HG03571 (cell line): ENCODE measurements around the gene ALOX12.
"Not testable (repeated sequence)": the region's sequence is repeated elsewhere in the genome, so short reads cannot be mapped to it uniquely, and the experiment has no call there.

Experiments
- ATAC-seq: cut with Tn5 transposase; IDR thresholded peaks from one replicate; pipeline ENCODE4 v1.9.1; 2021; ENCODE audit not compliant: unreplicated experiment

Gene ALOX12, protein sequence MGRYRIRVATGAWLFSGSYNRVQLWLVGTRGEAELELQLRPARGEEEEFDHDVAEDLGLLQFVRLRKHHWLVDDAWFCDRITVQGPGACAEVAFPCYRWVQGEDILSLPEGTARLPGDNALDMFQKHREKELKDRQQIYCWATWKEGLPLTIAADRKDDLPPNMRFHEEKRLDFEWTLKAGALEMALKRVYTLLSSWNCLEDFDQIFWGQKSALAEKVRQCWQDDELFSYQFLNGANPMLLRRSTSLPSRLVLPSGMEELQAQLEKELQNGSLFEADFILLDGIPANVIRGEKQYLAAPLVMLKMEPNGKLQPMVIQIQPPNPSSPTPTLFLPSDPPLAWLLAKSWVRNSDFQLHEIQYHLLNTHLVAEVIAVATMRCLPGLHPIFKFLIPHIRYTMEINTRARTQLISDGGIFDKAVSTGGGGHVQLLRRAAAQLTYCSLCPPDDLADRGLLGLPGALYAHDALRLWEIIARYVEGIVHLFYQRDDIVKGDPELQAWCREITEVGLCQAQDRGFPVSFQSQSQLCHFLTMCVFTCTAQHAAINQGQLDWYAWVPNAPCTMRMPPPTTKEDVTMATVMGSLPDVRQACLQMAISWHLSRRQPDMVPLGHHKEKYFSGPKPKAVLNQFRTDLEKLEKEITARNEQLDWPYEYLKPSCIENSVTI

GRCh38 chr17:6995500-6996255 is at the start of gene ALOX12:
Gene ALOX12, plus strand, starts transcription at chr17:6996049. Its CDS starts 69 bp downstream, at chr17:6996118.
- ATAC-seq: no peak

- ATAC-seq: no peak
Observed at GRCh38 chr17:6947745-6948144, 48.1 kb upstream of the ALOX12 start.

DNA sequence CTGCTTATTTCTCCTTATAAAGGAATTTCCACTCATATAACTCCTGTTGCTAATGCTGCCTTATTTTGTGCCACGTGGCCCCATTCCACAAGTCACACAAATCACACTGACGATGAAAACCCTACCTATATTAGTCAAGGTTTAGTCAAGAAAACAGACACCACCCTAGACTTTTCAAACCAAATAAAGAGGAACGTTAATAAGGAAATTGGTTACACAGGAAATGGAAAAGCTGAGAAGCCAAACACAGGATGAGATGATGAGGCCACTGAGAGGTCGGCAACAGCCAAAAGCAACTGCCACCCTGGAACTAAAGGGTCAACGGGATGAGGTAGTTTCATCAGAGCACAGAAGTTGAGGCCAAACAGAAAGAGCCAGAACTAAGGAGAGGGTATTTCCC is 47.3 kb upstream of the ALOX12 start:
- no peak for ATAC-seq

DNA sequence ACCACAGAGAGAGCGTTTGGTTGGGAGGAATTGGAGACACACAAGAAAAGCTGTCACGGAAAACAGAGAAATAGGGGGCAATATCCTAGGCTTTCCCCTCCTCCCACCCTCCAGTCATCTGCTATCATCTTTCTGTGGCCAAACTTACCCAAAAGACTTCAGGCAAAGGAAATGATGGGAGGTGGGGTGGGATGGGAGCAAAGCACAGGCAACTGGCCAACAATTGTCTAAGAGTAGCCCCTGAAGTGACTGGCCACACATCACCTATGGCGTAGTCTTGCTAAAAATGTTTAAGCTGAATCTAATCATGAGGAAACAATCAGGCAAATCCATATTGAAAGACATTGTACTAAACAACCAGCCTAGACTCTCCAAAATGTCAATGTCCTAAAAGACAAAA is 46.9 kb upstream of the ALOX12 start:
- no peak for ATAC-seq

GRCh38 chr17:6950938-6951337 is 44.9 kb upstream of the ALOX12 start:
- ATAC-seq: not testable (repeated sequence)

- ATAC-seq: no peak
Observed at GRCh38 chr17:6953689-6954088, 42.2 kb upstream of the ALOX12 start.

GRCh38 chr17:6959700-6960099 is 36.1 kb upstream of the ALOX12 start:
- ATAC-seq: no peak

GRCh38 chr17:6969323-6969726 is 26.5 kb upstream of the ALOX12 start:
- no peak for ATAC-seq

DNA sequence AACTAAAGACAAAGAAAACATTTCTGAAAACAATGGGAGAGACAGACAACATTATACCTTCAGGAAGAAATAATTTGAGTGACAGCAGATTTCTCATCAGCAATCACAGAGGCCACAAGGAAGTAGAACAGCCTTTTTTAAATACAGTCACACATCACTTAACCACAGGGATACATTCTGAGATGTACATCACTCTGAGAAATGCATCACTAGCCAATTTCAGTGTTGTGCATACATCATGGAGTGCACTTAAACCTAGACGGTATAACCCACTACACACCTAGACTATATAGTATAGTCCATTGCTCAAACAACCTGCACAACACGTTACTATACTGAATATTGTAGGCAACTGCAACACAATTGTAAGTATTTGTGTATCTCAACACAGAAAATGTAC is 24.9 kb upstream of the ALOX12 start:
- no peak for ATAC-seq

- ATAC-seq: not testable (repeated sequence)
Observed at GRCh38 chr17:6979440-6979839, 16.4 kb upstream of the ALOX12 start.

- ATAC-seq: no peak
Observed at GRCh38 chr17:6981426-6981825, 14.4 kb upstream of the ALOX12 start.

DNA sequence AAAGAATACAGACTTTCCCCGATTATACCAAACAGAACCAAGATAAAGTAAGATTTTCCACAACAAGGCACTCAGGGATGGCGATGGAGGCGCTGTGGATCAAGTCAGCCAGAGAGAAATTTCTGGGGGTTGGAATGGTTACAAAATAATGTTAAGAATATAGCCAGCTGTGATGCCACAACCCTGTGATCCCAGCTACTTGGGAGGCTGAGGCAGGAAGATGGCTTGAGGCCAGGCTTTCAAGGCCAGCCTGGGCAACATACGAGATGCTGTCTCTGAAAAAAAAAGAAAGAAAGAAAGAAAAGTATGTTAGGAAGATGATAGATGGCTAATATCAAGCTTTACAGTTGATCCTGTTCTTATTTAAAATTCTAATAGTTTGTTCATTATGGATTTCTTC is 10.6 kb upstream of the ALOX12 start:
- no peak for ATAC-seq

DNA sequence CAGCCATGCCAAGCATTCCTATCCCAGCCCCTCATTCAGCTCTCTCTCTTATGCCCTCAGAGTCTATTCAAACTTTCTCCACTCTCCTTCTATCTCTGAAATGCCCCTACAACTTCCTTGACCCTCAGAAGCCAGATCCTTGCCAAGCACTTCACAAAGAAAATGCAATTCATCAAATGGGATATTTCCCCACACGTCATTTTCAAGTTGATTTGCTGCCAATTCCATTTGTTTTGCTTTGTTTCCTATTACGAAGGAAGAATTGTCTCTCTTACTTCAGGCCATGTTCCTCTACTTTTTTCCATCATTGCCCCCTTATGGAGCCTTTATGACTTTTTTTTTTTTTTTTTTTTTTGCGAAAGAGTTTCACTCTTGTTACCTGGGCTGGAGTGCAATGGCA is 9.2 kb upstream of the ALOX12 start:
- no peak for ATAC-seq

- no peak for ATAC-seq
Observed at GRCh38 chr17:6989779-6990178, 6.1 kb upstream of the ALOX12 start.

GRCh38 chr17:6993613-6994056 is 2.2 kb upstream of the ALOX12 start:
- ATAC-seq: not testable (repeated sequence)

DNA sequence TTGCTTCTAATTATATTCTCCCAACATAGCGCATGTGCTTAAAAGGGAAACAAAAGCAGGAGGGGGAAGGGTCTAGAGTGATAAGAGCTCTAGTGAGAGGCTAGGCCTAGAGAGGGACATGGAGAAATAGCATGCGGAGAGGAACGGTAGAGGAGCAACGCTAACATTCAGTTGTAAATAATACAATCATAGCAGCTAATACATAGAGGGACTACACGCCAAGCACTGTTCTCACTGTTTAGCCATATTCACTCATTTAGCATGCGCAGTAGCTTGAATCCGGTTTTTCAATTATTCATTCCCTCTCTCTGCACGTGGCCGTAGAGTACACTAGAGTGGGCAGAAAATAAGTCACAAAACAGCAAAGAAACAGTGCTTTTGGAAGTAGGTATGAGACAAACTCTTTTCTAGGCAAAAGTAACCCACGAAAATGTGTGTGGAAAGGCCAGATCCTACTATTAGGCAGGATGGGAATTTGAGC is 1.7 kb upstream of the ALOX12 start:
- ATAC-seq: no peak

DNA sequence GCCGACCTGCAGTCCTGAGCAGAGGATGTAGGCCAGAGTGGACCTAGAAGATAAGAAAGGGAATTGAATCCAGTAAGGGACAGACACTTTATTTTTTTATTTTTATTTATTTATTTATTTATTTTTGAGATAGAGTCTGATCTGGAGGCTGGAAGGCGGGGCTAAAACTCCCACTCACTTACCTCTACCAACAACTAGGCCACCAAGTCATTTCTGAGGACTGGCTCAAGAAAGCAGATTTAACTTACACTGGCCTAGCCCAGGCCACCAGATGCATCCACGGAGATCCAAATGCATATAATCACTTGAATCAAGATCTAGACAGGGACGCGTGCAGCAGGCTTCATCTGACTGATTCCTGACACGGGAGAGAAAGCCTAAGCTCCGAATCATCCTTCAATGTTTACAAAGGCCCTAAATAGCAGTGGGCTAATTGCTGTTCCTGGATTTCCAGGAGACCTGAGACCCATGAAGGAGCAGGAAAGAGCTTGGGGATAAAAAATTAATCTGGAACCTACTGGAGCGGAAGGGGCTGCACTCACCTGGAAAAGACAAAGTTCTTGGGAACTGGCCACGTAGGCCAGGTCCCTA is 1.1 kb upstream of the ALOX12 start:
- no peak for ATAC-seq

GRCh38 chr17:6996256-6997011 is 585 bp downstream of the ALOX12 start:
- ATAC-seq: no peak

GRCh38 chr17:6997171-6997570 is 1.3 kb downstream of the ALOX12 start:
- ATAC-seq: no peak

- no peak for ATAC-seq
Observed at GRCh38 chr17:6998855-6999508, 3.1 kb downstream of the ALOX12 start.
